Measurements from ENCODE around the gene PTCD2.
A peak's percentile ranks its signal among the peaks of the same experiment; 100 is the strongest.
"Not testable (repeated sequence)": the region's sequence is repeated elsewhere in the genome, so short reads cannot be mapped to it uniquely, and the experiment has no call there.

PTCD2 gene

GRCh38 chr5:72402959-72403628 is 82.9 kb downstream of the PTCD2 start:
- H3K4me3 ChIP-seq (ENCODE audit: low read depth, low read length) = no peak overlapping the region
- TF ChIP-seq CTCF (IDR thresholded peaks at IDR 0.05; ENCODE audit: borderline replicate concordance, insufficient read depth, low read depth, low read length) = 0 out of 2 replicates have a peak, but pooled peaks have one; percentile 26

- H3K4me3 ChIP-seq (ENCODE audit: low read depth, low read length) = not testable (repeated sequence)
These were observed 84.6 kb downstream of the PTCD2 start for GRCh38 chr5:72404771-72405170.

- no peak for TF ChIP-seq CTCF (IDR thresholded peaks at IDR 0.05; ENCODE audit: borderline replicate concordance, insufficient read depth, low read depth, low read length)
- H3K4me3 ChIP-seq (ENCODE audit: low read depth, low read length) = no peak overlapping the region
These were observed 86.9 kb downstream of the PTCD2 start for GRCh38 chr5:72407078-72407477.

GRCh38 chr5:72407541-72407940 is 87.4 kb downstream of the PTCD2 start:
- no peak for TF ChIP-seq CTCF (IDR thresholded peaks at IDR 0.05; ENCODE audit: borderline replicate concordance, insufficient read depth, low read depth, low read length)
- H3K4me3 ChIP-seq (ENCODE audit: low read depth, low read length) = no peak overlapping the region

GRCh38 chr5:72408127-72408526 is 88.0 kb downstream of the PTCD2 start:
- H3K4me3 ChIP-seq (ENCODE audit: low read depth, low read length) = no peak overlapping the region
- TF ChIP-seq CTCF (IDR thresholded peaks at IDR 0.05; ENCODE audit: borderline replicate concordance, insufficient read depth, low read depth, low read length) = no peak

- H3K4me3 ChIP-seq (ENCODE audit: low read depth, low read length) = no peak overlapping the region
- no peak for TF ChIP-seq CTCF (IDR thresholded peaks at IDR 0.05; ENCODE audit: borderline replicate concordance, insufficient read depth, low read depth, low read length)
These were observed 88.4 kb downstream of the PTCD2 start for GRCh38 chr5:72408603-72409002.

- TF ChIP-seq CTCF (IDR thresholded peaks at IDR 0.05; ENCODE audit: borderline replicate concordance, insufficient read depth, low read depth, low read length) = no peak
- no peak overlapping the region for H3K4me3 ChIP-seq (ENCODE audit: low read depth, low read length)
These were observed 90.6 kb downstream of the PTCD2 start for GRCh38 chr5:72410688-72411295.

Data from GM12875 (cell line).